Mesenchymal stem cell (in vitro differentiated cells and primary cell): ENCODE measurements around the gene SLN.
A peak's percentile ranks its signal among the peaks of the same experiment; 100 is the strongest.

ENCODE experiments used
- DNase-seq: peaks from one replicate; pipeline ENCODE4 v3.0.0-alpha.2; 2013
- H2AFZ ChIP-seq: one replicate; pipeline ENCODE4 v1.6.1; 2013; ENCODE audit warnings: low read depth, mild to moderate bottlenecking, control low read depth, inconsistent platforms, low read length, moderate library complexity
- H2AK5ac ChIP-seq: 2 replicates; pipeline ENCODE4 v1.6.1; 2013; ENCODE audit warnings: low read length, moderate library complexity, mild to moderate bottlenecking, inconsistent platforms; ENCODE audit not compliant: severe bottlenecking
- H2BK120ac ChIP-seq: one replicate; pipeline ENCODE4 v1.6.1; 2013; ENCODE audit warnings: low read depth, mild to moderate bottlenecking, inconsistent platforms, low read length, moderate library complexity
- H2BK12ac ChIP-seq, 2 experiments: one replicate each; pipeline ENCODE4 v1.6.1; 2013; ENCODE audit warnings: inconsistent platforms in 2 of 2, low read length in 2 of 2, mild to moderate bottlenecking in 2 of 2, moderate library complexity in 2 of 2, control low read depth in 1 of 2
- H2BK15ac ChIP-seq: one replicate; pipeline ENCODE4 v1.6.1; 2013; ENCODE audit warnings: mild to moderate bottlenecking, low read depth, inconsistent platforms; ENCODE audit not compliant: poor library complexity, severe bottlenecking
- H2BK5ac ChIP-seq: 2 replicates; pipeline ENCODE4 v1.6.1; 2013; ENCODE audit warnings: low read depth, mild to moderate bottlenecking, low read length, control low read depth, inconsistent platforms; ENCODE audit not compliant: poor library complexity, severe bottlenecking
- H3K14ac ChIP-seq, 2 experiments: one replicate each; pipeline ENCODE4 v1.6.1; 2013; ENCODE audit warnings: inconsistent platforms in 2 of 2, low read length in 2 of 2, control low read depth in 1 of 2, mild to moderate bottlenecking in 1 of 2, moderate library complexity in 1 of 2
- H3K18ac ChIP-seq, 2 experiments: one replicate each; pipeline ENCODE4 v1.6.1; 2013; ENCODE audit warnings: inconsistent platforms in 2 of 2, low read length in 2 of 2, control low read depth in 1 of 2, low read depth in 1 of 2, mild to moderate bottlenecking in 1 of 2
- H3K23ac ChIP-seq, 2 experiments: one replicate each; pipeline ENCODE4 v1.6.1; 2013; ENCODE audit warnings: inconsistent platforms in 2 of 2, low read length in 2 of 2, mild to moderate bottlenecking in 2 of 2, moderate library complexity in 2 of 2, control low read depth in 1 of 2
- H3K27ac ChIP-seq: 2 replicates; pipeline ENCODE4 v1.5.1; 2013; ENCODE audit warnings: mild to moderate bottlenecking, moderate library complexity, low read length, control low read depth, inconsistent platforms; ENCODE audit not compliant: poor library complexity, severe bottlenecking
- H3K27me3 ChIP-seq, 2 experiments: 2 replicates each; pipeline versions ENCODE4 v1.6.1 to v1.7.0; 2013; ENCODE audit warnings: low read length in 2 of 2, mild to moderate bottlenecking in 2 of 2, moderate library complexity in 2 of 2, control low read depth in 1 of 2, inconsistent platforms in 1 of 2; ENCODE audit not compliant: control insufficient read depth in 1 of 2, insufficient read depth in 1 of 2
- H3K36me3 ChIP-seq, 2 experiments: 2 replicates each; pipeline versions ENCODE4 v1.6.1 to v1.7.0; 2013; ENCODE audit warnings: low read length in 2 of 2, control low read depth in 1 of 2, inconsistent platforms in 1 of 2, low read depth in 1 of 2, mild to moderate bottlenecking in 1 of 2; ENCODE audit not compliant: insufficient read depth in 2 of 2, control insufficient read depth in 1 of 2
- H3K4ac ChIP-seq, 2 experiments: one replicate each; pipeline ENCODE4 v1.6.1; 2013; ENCODE audit warnings: inconsistent platforms in 2 of 2, low read length in 2 of 2, mild to moderate bottlenecking in 2 of 2, moderate library complexity in 2 of 2, control low read depth in 1 of 2, low read depth in 1 of 2
- H3K4me1 ChIP-seq: 2 replicates; pipeline ENCODE4 v1.6.1; 2013; ENCODE audit warnings: low read depth, low read length, control low read depth; ENCODE audit not compliant: control insufficient read depth, insufficient read depth
- H3K4me2 ChIP-seq: 2 replicates; pipeline ENCODE4 v1.6.1; 2013; ENCODE audit warnings: low read length, mild to moderate bottlenecking, inconsistent platforms; ENCODE audit not compliant: poor library complexity, severe bottlenecking
- H3K4me3 ChIP-seq, 2 experiments: 2 replicates each; pipeline versions ENCODE4 v1.5.1 to v1.7.0; 2013; ENCODE audit warnings: low read length in 2 of 2, mild to moderate bottlenecking in 2 of 2, control low read depth in 1 of 2, low read depth in 1 of 2; ENCODE audit not compliant: insufficient read depth in 1 of 2
- H3K79me1 ChIP-seq: replicated peaks from 2 replicates; pipeline ENCODE4 v1.6.1; 2013; ENCODE audit warnings: mild to moderate bottlenecking, control low read depth, low read length, inconsistent platforms; ENCODE audit not compliant: poor library complexity, severe bottlenecking
- H3K9ac ChIP-seq: 2 replicates; pipeline ENCODE4 v1.7.0; 2013; ENCODE audit warnings: mild to moderate bottlenecking, low read length, moderate library complexity
- H3K9me3 ChIP-seq: 2 replicates; pipeline ENCODE4 v1.7.0; 2013; ENCODE audit warnings: mild to moderate bottlenecking, low read length; ENCODE audit not compliant: control insufficient read depth
- H4K8ac ChIP-seq: one replicate; pipeline ENCODE4 v1.6.1; 2013; ENCODE audit warnings: inconsistent platforms, mild to moderate bottlenecking, low read length, moderate library complexity
- H4K91ac ChIP-seq: one replicate; pipeline ENCODE4 v1.6.1; 2013; ENCODE audit warnings: mild to moderate bottlenecking, low read length, inconsistent platforms
- WGBS: methylation state at CpG from one replicate; pipeline ENCODE4 v1.1.7; 2013; ENCODE audit warnings: mixed read lengths; 5-methylcytosine and 5-hydroxymethylcytosine counted together

Gene SLN

GRCh38 chr11:107706531-107706930, 5.3 kb downstream of the SLN start:
- Histone ChIP-seq H3K4me2 (no peak overlapping the region), H3K9me3 (no peaks in the 10 kb centered on the region), H3K4me1 (peaks cover 2% of the 10 kb centered on the region), H2BK5ac (no peak overlapping the region), H2BK12ac (no peak overlapping the region), H3K27ac (no peak overlapping the region), H2AFZ (no peak overlapping the region), H3K23ac (no peak overlapping the region), H2AK5ac (no peak overlapping the region), H3K36me3 (no peaks in the 10 kb centered on the region), H3K4me3 (no peak overlapping the region), H2BK120ac (no peak overlapping the region), H3K18ac (no peak overlapping the region), H3K27me3 (peaks cover 0 to 14% of the 10 kb centered on the region in 2 experiments), H3K4ac (no peak overlapping the region), H3K14ac (no peak overlapping the region), H2BK15ac (no peak overlapping the region), H4K8ac (no peak overlapping the region), H3K9ac (no peak overlapping the region), H4K91ac (no peak overlapping the region), H3K79me1 (no peaks in the 10 kb centered on the region)
- WGBS = no CpG with 5 or more reads among the region's 2 CpGs
- no peak for DNase-seq

GRCh38 chr11:107705027-107705426, 6.8 kb downstream of the SLN start:
- H2BK120ac ChIP-seq = no peak overlapping the region
- H2BK12ac ChIP-seq = no peak overlapping the region
- no peak overlapping the region for H3K4ac ChIP-seq
- H3K27me3 ChIP-seq = peaks cover 0 to 14% of the 10 kb centered on the region in 2 experiments
- H3K36me3 ChIP-seq = no peaks in the 10 kb centered on the region
- H3K27ac ChIP-seq = no peak overlapping the region
- H4K91ac ChIP-seq = no peak overlapping the region
- no peak overlapping the region for H3K23ac ChIP-seq
- WGBS = 6% methylated on average over 2 of the region's 2 CpGs
- H3K9me3 ChIP-seq = no peaks in the 10 kb centered on the region
- no peaks in the 10 kb centered on the region for H3K79me1 ChIP-seq
- H2AFZ ChIP-seq = no peak overlapping the region
- peaks cover 2% of the 10 kb centered on the region for H3K4me1 ChIP-seq
- H2BK5ac ChIP-seq = no peak overlapping the region
- H3K18ac ChIP-seq = no peak overlapping the region
- H2BK15ac ChIP-seq = no peak overlapping the region
- peak; percentile 90 for DNase-seq
- H4K8ac ChIP-seq = no peak overlapping the region
- H3K9ac ChIP-seq = peak overlapping the region; percentile 14
- H2AK5ac ChIP-seq = no peak overlapping the region
- H3K14ac ChIP-seq = no peak overlapping the region
- H3K4me3 ChIP-seq = no peak overlapping the region
- H3K4me2 ChIP-seq = no peak overlapping the region

- H3K18ac ChIP-seq = peak overlapping the region in 1 of 2 experiments; percentile 28
- H3K36me3 ChIP-seq = no peaks in the 10 kb centered on the region
- peaks cover 0 to 19% of the 10 kb centered on the region in 2 experiments for H3K27me3 ChIP-seq
- H3K4ac ChIP-seq = no peak overlapping the region
- H3K9me3 ChIP-seq = no peaks in the 10 kb centered on the region
- H3K79me1 ChIP-seq = no peaks in the 10 kb centered on the region
- H3K4me1 ChIP-seq = peaks cover 2% of the 10 kb centered on the region
- H2AFZ ChIP-seq = no peak overlapping the region
- no peak overlapping the region for H2BK15ac ChIP-seq
- H3K14ac ChIP-seq = no peak overlapping the region
- H3K4me2 ChIP-seq = no peak overlapping the region
- H2AK5ac ChIP-seq = no peak overlapping the region
- H4K91ac ChIP-seq = no peak overlapping the region
- H2BK120ac ChIP-seq = no peak overlapping the region
- H3K23ac ChIP-seq = no peak overlapping the region
- no peak overlapping the region for H3K4me3 ChIP-seq
- peak overlapping the region; percentile 7 to 66 for H2BK12ac ChIP-seq
- peak; percentile 71 for DNase-seq
- H3K9ac ChIP-seq = peak overlapping the region; percentile 14
- no peak overlapping the region for H3K27ac ChIP-seq
- WGBS = 65% methylated on average over 3 of the region's 3 CpGs
- H2BK5ac ChIP-seq = no peak overlapping the region
- H4K8ac ChIP-seq = peak overlapping the region; percentile 12
Measured at GRCh38 chr11:107704451-107704850, 7.4 kb downstream of the SLN start.

DNA sequence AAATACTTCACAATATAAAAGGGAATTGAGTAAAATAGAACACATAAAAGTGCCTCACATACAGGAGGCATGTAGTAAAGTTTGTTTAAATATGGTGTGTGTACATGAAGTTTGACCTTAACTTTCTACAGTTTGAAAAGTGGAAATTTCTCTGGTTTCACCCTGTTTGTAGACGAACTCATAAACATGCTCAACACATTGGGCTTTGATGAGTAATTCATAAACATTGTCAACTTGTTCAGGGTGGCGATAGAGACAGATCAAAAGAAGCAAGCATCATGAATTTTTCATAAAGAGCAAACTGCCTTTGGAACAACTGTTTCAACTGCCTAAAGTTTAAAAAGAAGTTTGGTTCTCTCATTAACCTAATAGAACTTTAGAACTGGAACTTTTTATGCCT, 9.1 kb downstream of the SLN start:
- Histone ChIP-seq H3K4ac (no peak overlapping the region), H3K14ac (no peak overlapping the region), H3K18ac (no peak overlapping the region), H3K79me1 (no peaks in the 10 kb centered on the region), H2BK120ac (no peak overlapping the region), H3K36me3 (no peaks in the 10 kb centered on the region), H2BK5ac (no peak overlapping the region), H3K9me3 (no peaks in the 10 kb centered on the region), H3K27me3 (peaks cover 0 to 11% of the 10 kb centered on the region in 2 experiments), H2BK15ac (no peak overlapping the region), H3K4me1 (peaks cover 2% of the 10 kb centered on the region), H3K27ac (no peak overlapping the region), H3K4me2 (no peak overlapping the region), H4K91ac (no peak overlapping the region), H2AFZ (no peak overlapping the region), H2BK12ac (no peak overlapping the region), H3K4me3 (no peak overlapping the region), H3K9ac (no peak overlapping the region), H4K8ac (no peak overlapping the region), H2AK5ac (no peak overlapping the region), H3K23ac (no peak overlapping the region)
- peak; percentile 44 for DNase-seq
- no CpG with 5 or more reads among the region's 2 CpGs for WGBS
